Stimulated activated CD4-positive, alpha-beta T cell treated with anti-CD3 and anti-CD28 coated beads, Interleukin-12 subunit alpha, Interleukin-12 subunit beta, amount 100 ng/mL, for 24 hours (primary cell): ENCODE results near the gene ABHD1.

Experiments used
- DNase-seq, 2 experiments: peaks; one replicate each; pipeline ENCODE4 v3.0.0-alpha.2; 2020; ENCODE audit warnings: low read depth in 2 of 2

ABHD1 gene

DNA sequence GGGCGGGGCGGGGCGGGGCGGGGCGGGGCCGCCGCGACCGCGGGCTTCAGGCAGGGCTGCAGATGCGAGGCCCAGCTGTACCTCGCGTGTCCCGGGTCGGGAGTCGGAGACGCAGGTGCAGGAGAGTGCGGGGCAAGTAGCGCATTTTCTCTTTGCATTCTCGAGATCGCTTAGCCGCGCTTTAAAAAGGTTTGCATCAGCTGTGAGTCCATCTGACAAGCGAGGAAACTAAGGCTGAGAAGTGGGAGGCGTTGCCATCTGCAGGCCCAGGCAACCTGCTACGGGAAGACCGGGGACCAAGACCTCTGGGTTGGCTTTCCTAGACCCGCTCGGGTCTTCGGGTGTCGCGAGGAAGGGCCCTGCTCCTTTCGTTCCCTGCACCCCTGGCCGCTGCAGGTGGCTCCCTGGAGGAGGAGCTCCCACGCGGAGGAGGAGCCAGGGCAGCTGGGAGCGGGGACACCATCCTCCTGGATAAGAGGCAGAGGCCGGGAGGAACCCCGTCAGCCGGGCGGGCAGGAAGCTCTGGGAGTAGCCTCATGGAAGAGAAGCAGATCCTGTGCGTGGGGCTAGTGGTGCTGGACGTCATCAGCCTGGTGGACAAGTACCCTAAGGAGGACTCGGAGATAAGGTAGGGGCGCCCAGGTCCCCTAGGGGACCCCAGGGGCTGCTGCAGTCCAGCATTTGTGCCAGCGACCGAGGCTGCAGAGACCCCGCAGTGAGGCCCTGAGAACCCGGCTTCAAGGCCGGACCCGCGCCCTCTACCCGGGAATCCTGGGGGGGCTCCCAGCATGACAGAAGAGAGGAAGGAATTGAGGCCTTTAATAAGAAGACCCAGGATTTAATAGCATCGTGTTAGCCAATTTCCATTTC lies 36.7 kb upstream of the ABHD1 start, which contains the start of gene KHK:
TSS of gene KHK (plus strand) at position 49 of the 870 bp plus-strand sequence. CDS start at position 537, 488 bp downstream.
- peak in 1 of 2 experiments; percentile 24 for DNase-seq

DNA sequence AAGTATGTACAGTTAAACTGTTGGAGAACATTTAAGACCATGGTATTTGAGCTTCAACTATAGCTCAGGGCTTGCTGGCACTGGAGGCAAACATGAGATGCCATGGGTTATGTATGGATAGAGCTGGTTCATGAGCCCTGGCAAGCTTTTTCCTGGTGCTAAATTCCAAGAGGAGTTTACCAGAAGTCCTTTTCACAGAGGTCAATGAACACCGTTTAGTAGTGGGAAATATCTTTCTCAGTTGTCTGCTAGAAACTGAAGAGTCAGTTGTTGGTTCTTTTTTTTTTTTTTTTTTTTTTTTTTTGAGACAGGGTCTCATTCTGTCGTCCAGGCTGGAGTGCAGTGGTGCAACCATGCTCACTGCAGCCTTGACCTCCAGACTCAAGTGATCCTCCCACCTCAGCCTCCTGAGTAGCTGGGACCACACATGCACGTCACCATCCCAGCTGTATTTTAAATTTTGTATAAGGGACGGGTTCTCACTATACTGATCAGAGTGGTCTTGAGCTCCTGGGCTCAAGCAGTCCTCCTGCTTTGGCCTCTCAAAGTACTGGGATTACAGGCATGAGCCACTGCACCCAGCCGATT lies 35.7 kb upstream of the ABHD1 start:
- DNase-seq: no peak

DNA sequence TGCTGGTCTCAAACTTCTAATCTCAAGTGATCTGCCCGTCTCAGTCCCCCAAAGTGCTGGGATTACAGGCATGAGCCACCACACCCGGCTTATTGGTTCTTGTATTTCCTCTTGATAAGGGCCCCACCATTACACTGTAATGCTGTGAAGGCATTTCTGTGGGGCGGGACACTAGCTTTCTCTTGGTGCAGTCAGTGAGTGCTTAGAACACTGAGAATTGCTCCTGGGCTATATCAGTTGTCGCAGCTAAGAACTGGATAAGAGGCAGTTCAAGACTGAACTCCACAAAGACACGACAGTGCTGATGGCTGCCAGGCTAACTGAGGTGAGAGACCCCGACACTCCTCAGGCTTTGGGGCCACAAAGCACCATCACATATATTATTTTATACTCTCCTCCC lies 35.0 kb upstream of the ABHD1 start:
- no peak for DNase-seq

DNA sequence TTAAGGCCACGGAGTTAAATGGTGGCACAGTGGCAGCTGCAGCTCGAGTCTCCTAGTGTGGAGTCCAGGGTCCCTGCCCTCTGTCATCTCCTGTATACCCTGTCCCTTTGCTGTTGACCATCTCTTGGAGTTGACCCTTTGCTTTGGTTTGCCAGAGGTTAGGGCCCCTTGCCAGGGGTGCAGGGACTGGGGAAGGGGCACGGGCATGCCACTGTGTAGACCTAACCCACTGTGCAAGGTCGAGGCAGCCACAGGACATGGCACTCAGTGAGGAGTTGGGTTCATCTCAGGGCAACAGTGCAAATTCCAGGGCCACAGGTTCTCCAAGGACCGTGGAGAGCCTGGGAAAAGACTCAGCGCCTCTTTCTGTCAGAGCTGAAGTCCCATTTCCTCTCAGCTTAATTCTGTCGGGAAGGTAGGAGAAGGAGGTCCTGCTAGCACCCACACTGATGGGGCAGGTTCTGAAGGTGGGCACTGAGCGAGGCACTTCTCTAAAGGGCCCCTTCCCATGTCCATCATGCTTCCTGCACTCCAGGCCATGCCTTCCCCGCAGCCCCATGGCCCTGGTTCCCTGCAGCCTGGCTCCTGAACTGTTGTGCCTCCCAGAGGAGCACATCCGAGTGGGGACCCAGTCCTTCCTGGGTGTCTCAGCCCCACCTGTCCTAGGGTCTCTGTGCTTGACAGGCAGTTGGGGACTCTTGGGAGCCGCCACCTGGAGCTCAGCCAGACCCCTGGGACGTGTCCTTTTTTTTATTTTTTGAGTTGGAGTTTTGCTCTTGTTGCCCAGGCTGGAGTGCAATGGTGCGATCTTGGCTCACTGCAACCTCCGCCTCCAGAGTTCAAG lies 34.3 kb upstream of the ABHD1 start:
- DNase-seq: no peak

DNA sequence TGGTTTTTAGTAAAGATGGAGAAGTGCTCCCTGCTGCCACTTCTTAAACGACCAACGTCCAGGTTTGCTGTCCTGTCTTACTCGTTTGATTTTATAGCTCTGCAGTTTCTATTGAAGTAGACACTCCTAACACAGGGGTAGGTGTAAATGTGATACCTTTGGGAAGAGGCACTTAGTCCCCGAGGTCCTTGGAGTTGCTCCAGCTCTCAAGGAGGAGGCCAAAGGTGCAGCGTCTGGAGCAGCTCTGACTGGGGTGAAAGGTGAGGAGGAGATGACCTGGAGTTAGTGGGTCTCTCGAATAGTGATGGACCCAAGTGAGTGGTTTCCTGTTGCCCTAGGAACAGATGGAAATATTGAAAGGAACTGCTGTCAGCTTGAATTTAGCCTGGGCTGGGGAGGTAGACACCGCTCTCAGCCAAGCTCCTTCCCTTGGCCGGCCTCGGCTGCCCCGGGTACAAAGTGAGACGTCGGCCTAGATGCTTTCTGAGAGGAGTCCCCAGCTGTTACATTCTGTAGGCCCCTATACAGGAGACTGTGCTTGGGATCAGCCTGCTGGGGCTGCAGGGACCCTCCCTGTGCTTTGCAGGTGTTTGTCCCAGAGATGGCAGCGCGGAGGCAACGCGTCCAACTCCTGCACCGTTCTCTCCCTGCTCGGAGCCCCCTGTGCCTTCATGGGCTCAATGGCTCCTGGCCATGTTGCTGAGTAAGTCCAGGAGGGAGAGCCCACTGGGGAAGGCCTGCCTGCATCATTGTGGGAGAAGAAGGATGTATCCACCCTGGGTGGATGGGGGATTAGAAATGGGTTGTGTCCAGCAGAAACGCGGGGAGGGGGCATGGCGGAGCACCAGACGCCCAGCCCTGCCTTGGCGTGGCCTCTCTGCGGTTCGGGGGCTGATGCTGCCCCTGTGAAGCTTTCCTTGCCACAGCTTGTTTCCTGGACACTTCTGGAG lies 31.6 kb upstream of the ABHD1 start:
- no peak for DNase-seq

DNA sequence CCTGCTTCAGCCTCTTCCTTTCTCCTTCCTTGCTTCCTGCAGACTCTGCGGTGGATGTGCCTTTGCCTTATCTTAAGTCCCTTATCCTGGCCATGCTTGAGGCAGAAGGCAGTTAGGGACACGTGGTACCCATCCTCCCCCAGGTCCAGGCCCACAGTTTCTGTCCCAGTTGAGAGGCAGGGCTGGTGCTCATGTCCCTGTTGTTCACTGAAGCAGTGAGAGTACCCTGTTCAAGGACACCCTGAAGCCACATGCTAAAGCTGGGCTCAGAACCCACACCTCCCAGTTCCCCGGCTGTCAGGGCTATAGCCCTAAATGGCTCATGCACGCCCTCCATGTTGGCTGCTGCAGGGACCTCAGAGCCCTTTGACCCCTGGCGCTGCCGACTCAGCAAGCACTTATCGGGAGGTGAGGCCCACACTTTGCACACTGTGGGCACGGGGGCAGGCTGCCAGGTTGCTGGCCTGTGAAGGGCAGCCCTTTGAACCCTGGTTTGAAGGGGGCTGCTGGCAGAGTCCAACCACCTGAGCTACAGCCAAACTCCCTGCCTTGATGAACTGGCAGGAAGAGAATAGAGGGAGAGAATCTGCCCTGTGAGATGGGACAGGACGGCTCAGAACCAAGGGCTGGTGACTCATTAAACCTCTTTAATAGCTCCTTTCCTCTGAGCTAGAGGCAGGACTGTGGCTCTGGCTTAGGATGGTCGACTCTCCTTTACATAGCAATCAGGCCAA lies 30.8 kb upstream of the ABHD1 start:
- DNase-seq: no peak

DNA sequence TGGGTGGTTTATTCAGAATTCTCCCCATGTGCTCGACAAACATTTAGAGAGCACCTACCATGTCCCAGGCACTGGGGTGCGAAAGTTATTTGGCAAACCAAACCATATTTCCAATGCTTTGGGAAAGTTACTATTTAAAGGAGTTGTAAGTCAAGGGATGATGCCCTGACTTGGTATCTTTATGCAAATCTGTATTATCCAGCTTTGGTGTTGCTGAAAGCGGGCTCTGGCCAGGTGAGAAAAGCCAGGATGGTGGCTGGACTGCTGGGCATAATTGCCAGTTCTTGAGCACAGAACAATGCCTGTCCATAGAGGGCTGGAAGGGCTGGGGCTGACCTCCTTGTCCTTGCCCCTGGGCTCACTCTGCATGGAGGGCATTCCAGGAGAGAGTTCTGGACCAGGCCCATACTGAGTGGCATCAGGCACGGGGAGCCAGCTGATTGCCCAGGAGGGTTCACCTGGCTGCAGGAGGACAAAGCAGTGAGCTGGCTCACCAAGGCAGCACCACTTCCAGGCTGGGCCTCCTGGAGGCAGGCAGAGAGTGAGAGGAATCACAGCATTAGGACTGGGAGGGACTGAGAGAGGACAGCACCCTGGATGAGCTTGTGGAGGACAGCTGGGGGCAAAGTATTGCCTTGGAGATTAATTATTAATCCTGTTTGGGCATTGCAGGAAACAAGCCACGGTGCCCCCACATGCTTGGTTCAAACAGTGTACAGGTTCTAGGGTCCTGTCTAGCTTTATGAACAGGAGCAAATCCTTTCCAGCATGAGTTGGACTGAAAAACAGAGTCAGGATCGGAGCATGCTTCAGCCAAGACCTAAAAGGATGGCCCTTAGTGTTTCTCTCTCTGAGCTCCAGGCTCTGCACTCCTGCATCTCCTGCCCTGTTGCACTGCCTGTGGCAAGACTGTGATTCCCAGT lies 29.9 kb upstream of the ABHD1 start:
- DNase-seq: no peak

DNA sequence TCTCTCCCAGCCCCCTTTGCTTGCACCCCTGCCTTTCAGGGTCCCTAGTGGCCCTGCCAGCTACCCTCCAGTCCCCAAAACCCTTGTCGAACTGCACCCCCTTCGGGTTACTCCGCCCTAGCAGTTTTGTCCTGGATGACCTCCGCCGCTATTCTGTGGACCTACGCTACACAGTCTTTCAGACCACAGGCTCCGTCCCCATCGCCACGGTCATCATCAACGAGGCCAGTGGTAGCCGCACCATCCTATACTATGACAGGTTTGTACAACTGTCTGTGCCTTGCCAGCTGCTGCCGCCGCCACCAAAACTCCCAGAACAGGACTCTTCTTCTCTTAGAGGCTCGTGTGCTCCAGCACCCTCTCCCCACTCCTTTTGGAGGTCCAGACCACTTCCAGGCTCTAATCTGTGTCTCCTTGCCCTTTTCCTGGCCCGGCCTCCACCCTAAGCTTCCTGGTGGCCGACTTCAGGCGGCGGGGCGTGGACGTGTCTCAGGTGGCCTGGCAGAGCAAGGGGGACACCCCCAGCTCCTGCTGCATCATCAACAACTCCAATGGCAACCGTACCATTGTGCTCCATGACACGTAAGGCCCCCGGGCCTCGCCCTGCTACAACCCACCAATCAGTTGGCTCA lies 29.1 kb upstream of the ABHD1 start:
- DNase-seq: no peak

DNA sequence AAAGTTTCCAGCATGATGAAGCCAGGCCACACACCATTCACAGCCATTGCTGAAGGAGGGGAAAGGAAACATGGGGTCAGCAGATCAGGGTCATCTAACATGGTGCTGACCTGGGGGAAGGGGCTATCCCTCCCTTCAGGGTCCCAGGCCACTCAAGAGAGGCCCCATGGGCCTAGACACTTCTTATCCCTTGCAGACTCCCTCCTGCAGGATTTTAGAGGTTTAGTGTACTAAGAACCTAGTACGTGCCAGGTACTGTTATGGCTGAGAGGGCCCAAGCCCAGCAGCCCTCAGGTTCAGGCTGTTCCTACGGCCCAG lies 28.2 kb upstream of the ABHD1 start:
- no peak for DNase-seq

DNA sequence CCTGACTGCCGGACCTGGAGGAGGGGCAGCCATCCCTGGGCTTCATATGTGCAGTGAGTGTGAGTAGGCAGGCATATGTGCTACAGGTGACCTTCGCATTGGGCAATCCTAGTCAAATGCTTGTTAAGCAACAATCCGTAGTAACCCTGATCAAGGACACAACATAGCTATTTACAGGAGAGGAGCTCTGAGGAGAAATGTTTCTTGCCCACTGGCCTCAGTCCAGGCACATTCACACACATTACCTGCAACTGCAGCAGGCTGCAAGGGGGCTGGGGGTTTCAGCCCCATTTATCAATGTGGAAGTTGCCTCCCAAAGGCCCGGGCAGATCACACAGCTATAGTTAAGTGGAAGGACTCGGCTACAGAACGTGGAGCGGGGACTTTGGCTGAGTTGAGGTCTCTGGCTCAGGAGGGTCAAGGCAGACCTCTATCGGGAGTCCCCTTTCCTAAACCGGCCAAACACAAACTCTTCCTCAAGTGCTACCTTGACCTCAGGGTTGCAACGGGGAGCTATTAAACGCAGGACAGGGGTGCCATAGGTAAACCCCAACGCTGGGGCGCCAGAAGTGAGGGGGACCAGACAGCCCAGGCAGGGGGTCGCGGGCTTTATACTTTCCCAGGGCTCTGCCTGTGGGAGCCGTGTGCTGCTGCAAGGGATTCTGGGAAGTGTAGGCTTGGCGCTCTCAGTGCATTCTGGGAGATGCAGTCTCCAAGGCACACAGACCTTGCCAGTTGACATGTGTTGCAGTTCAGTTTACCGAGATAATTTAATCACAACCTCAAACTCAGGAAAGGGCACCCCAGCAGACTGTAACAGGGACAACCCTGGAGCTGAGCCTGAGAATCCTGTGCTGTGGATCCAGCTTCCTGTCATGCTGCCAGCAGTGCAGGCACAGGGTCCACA lies 27.6 kb upstream of the ABHD1 start:
- DNase-seq: peak in 1 of 2 experiments; percentile 31

DNA sequence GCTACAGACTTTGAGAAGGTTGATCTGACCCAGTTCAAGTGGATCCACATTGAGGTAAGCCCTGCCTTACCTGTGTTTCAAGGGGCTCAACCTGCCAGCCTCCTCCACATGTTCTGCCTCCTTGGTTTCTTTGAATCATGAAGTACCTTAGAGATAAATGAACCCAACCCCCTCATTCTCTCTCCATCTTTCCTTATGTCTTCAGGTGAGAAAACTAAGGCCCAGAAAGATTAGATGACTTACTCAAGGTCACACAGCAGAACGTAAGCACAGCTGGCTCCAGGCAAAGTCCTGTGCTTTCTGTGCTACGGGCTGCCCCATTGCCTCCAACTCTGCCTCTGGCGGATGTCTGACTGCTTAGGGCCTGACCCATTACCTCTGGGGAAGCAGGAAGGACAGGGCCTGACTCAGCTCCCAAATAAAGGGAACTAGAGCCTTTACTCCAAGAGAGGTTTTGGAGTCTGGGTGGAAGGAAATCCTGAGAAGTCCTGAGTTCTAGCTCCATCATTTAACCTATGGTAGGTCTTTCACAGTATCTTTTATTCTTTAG lies 26.8 kb upstream of the ABHD1 start:
- no peak for DNase-seq

DNA sequence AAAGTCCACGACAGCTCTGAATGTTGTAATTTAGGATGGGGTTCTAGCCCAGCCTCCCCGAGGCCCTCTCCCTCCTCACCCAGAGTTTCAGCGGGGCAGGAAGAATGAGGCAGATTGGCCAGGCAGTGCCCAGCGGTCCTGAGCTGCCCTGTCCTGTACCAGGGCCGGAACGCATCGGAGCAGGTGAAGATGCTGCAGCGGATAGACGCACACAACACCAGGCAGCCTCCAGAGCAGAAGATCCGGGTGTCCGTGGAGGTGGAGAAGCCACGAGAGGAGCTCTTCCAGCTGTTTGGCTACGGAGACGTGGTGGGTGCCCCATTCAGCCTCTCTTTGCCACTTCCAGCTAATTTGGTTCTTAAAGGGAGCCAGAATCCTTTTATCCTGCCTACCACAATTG lies 26.3 kb upstream of the ABHD1 start:
- DNase-seq: no peak

DNA sequence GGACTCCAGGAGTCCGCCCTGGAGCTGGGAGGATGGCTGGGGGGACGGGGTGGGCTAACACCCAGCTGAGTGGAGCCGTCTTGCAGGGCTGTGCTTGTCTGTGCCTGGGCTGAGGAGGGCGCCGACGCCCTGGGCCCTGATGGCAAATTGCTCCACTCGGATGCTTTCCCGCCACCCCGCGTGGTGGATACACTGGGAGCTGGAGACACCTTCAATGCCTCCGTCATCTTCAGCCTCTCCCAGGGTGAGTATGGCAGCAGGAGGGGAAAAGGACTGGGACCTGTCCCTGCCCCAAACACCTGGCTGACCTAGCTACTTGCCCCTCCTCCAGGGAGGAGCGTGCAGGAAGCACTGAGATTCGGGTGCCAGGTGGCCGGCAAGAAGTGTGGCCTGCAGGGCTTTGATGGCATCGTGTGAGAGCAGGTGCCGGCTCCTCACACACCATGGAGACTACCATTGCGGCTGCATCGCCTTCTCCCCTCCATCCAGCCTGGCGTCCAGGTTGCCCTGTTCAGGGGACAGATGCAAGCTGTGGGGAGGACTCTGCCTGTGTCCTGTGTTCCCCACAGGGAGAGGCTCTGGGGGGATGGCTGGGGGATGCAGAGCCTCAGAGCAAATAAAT lies 24.2 kb upstream of the ABHD1 start:
- DNase-seq: no peak

DNA sequence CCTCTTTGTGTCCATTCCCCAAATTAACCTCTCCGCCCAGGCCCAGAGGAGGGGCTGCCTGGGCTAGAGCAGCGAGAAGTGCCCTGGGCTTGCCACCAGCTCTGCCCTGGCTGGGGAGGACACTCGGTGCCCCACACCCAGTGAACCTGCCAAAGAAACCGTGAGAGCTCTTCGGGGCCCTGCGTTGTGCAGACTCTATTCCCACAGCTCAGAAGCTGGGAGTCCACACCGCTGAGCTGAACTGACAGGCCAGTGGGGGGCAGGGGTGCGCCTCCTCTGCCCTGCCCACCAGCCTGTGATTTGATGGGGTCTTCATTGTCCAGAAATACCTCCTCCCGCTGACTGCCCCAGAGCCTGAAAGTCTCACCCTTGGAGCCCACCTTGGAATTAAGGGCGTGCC lies 23.6 kb upstream of the ABHD1 start:
- no peak for DNase-seq

DNA sequence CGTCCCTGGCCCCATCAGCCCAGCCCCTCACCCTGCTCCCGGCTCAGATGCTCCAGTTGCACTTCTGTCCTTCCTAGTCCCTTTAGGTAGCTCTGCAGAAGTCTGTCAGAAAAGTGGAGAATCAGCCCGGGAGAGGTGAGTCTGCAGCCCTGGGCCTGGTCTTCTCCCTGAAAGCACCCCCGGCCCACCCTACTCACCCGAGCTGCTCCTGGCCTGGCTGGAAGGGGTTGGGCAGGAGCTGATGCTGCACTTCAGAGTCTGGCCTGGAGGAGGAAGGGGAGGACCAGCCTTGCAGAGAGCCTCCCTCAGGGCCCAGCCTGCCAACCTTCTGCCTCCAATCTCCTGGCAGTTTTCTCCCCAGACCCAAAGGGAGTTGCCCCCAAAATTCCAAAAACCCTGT lies 21.3 kb upstream of the ABHD1 start:
- no peak for DNase-seq

DNA sequence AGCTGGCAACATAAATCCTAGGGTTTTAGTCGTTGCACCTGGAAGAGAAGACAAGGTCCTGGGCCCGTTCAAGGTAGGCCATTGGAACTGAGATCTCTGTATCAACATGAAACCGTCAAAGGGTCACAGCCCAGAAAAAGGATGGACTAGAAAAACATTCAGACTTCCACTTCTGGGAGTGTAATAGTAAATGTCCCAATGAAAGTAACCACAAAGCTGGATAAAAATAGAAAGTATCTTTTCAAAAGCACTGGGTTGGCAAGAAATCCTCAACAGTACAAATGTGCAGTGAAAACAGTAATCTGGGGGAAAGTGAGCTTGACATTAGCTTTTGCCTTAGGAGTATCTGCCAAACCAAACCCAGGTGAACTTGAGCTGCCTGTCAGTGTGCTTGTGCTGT lies 17.6 kb upstream of the ABHD1 start:
- DNase-seq: no peak

DNA sequence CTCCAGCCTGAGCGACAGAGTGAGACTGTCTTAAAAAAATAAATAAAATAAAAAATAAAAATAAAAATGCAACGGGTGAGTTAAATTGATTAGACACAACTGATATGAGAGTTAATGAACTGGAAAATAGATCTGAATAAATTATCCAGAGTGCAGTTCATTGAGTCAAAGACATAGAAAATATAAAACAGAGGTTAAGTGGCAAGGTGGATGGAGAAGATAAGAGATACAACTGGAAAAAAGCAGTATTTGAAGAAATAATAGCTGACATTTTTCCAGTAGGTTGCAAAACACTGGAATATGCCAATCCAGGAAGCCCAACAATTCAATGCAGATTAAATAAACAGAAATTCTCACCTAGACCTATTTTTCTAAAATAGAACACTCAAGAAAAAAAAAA lies 15.4 kb upstream of the ABHD1 start:
- DNase-seq: no peak
